Ishikawa (cell line): ENCODE data around the gene LRBA.

ENCODE experiments used
- CEBPB ChIP-seq: IDR thresholded peaks from 2 replicates; pipeline ENCODE4 v1.6.1; 2012
- CREB1 ChIP-seq: IDR thresholded peaks from 2 replicates; pipeline ENCODE4 v1.6.1; 2012; ENCODE audit warnings: low read depth
- EGR1 ChIP-seq: IDR thresholded peaks from 2 replicates; pipeline ENCODE4 v1.6.1; 2012
- EP300 ChIP-seq: IDR thresholded peaks from 2 replicates; pipeline ENCODE4 v1.6.1; 2012; ENCODE audit warnings: borderline replicate concordance
- MAX ChIP-seq: IDR thresholded peaks from 2 replicates; pipeline ENCODE4 v1.6.1; 2012
- NFIC ChIP-seq: IDR thresholded peaks from 2 replicates; pipeline ENCODE4 v1.6.1; 2012
- RAD21 ChIP-seq: IDR thresholded peaks from 2 replicates; pipeline ENCODE4 v1.6.1; 2012; ENCODE audit warnings: low read depth
- REST ChIP-seq: IDR thresholded peaks from 2 replicates; pipeline ENCODE4 v1.6.1; 2012; ENCODE audit warnings: low read depth, mild to moderate bottlenecking
- TAF1 ChIP-seq: IDR thresholded peaks from 2 replicates; pipeline ENCODE4 v1.6.1; 2012; ENCODE audit warnings: low read depth, mild to moderate bottlenecking
- TCF12 ChIP-seq: IDR thresholded peaks from 2 replicates; pipeline ENCODE4 v1.6.1; 2012; ENCODE audit warnings: low read depth
- TEAD4 ChIP-seq: IDR thresholded peaks from 2 replicates; pipeline ENCODE4 v1.6.1; 2012
- USF1 ChIP-seq: IDR thresholded peaks from 2 replicates; pipeline ENCODE4 v1.6.1; 2012
- YY1 ChIP-seq: IDR thresholded peaks from 2 replicates; pipeline ENCODE4 v1.6.1; 2012; ENCODE audit warnings: low read depth
- ZBTB7A ChIP-seq: IDR thresholded peaks from 2 replicates; pipeline ENCODE4 v1.6.1; 2012; ENCODE audit warnings: low read depth

The LRBA gene

GRCh38 chr4:150906987-150907633, 108.0 kb downstream of the LRBA start:
- TF ChIP-seq CEBPB = no peak

- TF ChIP-seq USF1 = no peak
- TF ChIP-seq REST = no peak
- TF ChIP-seq TAF1 = no peak
These were observed 110.4 kb downstream of the LRBA start for GRCh38 chr4:150904671-150905070.

- TF ChIP-seq TCF12 (no peak), USF1 (no peak), RAD21 (no peak), NFIC (no peak), TEAD4 (no peak)
These were observed 111.5 kb downstream of the LRBA start for GRCh38 chr4:150903603-150904002.

GRCh38 chr4:150896497-150896896, 118.6 kb downstream of the LRBA start:
- TF ChIP-seq EP300 = no peak

- TF ChIP-seq CEBPB = no peak
- TF ChIP-seq CREB1 = no peak
- TF ChIP-seq NFIC = no peak
These were observed 124.8 kb downstream of the LRBA start for GRCh38 chr4:150890246-150890645.

- TF ChIP-seq CEBPB (no peak), MAX (no peak)
These were observed 125.8 kb downstream of the LRBA start for GRCh38 chr4:150889306-150889705.

- TF ChIP-seq REST (no peak), NFIC (no peak), TCF12 (no peak), TEAD4 (no peak), CEBPB (no peak)
These were observed 126.5 kb downstream of the LRBA start for GRCh38 chr4:150888625-150889024.

- TF ChIP-seq TEAD4 (no peak), NFIC (no peak), ZBTB7A (no peak), CEBPB (no peak), EGR1 (no peak), MAX (no peak), TAF1 (no peak), RAD21 (no peak), CREB1 (no peak), USF1 (no peak), TCF12 (no peak), YY1 (no peak), EP300 (no peak), REST (no peak)
These were observed 126.9 kb downstream of the LRBA start for GRCh38 chr4:150888217-150888616.
